Stimulated activated CD4-positive, alpha-beta T cell treated with anti-CD3 and anti-CD28 coated beads, TNF-alpha, amount 100 ng/mL, for 1 hour (primary cell): ENCODE data around the gene RBL1.
"Not testable (repeated sequence)": the region's sequence is repeated elsewhere in the genome, so short reads cannot be mapped to it uniquely, and the experiment has no call there.

Experiments
- DNase-seq, 3 donors: peaks; one replicate each; pipeline ENCODE4 v3.0.0-alpha.2; 2020; ENCODE audit warnings: low read depth in 3 of 3, low spot score in 1 of 3

The RBL1 gene

DNA sequence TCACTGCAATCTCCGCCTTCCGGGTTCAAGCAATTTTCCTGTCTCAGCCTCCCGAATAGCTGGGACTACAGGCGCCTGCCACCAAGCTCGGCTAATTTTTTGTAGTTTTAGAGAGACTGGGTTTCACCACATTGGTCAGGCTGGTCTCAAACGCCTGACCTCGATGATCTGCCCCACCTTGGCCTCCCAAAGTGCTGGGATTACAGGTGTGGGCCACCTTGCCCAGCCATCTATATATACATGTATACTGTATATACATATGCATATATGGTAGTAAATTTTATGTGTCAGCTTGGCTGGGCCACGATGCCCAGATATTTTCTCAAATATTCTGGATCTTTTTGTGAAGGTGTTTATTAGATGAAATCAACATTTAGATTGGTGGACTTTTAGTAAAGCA, 18.8 kb downstream of the RBL1 start:
- no peak for DNase-seq

DNA sequence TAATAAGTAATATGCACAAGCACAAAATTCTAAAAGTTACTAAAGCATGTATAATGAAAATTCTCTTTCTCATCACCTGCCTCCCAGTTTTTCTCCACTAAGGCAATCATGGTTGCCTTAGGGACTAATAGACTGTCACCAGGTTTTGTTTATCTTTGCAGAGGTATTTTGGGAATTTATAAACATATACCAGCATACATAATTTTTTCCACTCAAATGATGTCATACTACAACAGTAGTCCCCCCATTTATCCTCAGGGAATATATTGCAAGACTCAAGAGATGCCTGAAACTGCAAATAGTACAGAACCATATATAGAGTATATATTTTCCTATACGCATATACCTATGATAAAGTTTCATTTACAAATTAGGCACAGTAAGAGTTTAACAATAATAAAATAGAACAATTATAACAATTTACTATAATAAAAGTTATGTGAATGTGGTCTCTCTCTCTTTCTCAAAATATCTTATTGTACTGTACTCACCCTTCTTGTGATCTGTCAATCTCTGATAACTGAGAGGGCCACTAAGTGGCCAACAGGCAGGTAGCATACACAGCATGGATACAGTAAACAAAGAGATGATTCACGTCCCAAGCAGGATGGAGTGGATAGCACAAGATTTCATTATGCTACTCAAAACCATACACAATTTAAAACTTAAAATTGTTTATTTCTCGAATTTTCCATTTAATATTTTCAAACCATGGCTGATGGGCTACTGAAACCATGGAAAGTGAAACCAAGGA, 19.7 kb downstream of the RBL1 start:
- DNase-seq, result no peak

DNA sequence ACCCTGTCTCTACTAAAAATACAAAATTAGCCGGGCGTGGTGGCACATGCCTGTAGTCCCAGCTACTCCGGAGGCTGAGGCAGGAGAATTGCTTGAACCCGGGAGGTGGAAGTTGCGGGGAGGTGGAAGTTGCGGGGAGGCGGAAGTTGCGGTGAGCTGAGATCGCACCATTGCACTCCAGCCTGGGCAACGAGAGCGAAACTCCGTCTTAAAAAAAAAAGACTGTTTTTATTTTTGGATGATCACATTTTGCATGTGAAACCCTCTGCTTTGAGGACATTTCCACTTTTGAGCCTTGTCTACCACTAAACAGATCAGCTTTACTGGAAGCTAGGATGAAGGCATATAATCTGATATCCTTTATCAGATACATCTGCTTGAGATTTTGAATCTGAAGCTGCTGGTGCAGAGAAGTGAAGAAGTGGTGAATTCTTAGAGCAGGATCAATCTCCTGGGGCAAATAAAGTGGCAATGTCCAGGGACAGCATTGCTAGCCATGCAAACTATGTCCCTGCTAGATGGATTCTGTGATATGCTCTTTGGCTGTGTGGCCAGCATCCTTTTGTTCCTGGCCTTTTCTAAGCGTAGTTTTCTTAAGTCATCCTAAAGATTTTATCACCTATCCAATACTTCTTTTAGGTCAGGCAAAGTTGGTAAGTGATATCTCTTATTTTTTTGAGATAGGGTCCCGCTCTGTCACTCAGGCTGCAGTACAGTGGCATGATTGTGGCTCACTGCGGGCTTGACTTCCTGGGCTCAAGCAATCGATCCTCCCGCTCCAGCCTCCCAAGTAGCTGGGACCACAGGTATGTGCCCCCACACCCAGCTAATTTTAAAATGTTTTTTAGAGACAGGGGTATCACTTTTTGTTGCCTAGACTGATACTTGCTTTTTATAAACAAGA, 23.3 kb downstream of the RBL1 start:
- DNase-seq, result no peak

DNA sequence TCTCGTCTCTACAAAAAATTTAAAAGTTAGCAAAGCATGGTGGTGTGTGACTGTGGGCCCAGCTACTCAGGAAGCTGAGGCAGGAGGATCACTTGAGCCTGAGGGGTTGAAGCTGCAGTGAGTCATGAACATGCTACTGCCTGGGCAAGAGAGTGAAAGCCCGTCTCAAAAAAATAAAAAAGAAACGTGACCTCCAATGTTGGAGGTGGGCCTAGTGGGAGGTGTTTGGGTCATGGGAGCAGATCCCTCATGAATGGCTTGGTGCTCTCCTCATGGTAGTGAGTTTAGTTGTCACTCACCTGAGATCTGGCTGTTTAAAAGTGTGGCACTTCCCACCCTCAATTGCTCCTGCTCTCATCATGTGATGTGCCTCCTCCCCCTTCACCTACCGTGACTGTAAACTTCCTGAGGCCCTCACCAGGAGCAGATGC, 24.3 kb downstream of the RBL1 start:
- DNase-seq, result no peak

DNA sequence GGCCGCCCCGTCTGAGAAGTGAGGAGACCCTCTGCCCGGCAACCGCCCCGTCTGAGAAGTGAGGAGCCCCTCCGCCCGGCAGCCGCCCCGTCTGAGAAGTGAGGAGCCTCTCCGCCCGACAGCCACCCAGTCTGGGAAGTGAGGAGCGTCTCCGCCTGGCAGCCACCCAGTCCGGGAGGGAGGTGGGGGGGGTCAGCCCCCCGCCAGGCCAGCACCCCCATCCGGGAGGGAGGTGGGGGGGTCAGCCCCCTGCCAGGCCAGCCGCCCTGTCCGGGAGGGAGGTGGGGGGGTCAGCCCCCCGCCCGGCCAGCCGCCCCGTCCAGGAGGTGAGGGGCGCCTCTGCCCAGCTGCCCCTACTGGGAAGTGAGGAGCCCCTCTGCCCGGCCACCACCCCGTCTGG, 26.2 kb downstream of the RBL1 start:
- not testable (repeated sequence) for DNase-seq

DNA sequence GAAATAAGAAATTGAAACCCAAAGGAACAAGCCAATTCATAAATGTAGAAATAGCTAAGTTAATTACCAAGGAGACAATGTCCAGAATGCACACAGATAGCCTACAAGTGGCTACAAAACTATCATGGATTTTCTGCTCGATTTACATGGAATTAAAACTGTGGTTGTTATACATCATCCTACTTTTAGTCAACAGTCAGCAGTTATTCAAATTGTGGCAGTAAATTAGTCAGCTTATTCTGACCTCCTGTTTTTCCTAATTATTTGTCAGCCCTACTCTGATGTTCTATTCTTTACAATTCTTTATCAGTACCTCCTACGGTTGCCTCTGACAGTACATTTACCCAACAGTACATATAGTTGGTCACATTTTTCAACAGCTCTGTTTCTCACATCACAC, 29.6 kb downstream of the RBL1 start:
- no peak for DNase-seq

DNA sequence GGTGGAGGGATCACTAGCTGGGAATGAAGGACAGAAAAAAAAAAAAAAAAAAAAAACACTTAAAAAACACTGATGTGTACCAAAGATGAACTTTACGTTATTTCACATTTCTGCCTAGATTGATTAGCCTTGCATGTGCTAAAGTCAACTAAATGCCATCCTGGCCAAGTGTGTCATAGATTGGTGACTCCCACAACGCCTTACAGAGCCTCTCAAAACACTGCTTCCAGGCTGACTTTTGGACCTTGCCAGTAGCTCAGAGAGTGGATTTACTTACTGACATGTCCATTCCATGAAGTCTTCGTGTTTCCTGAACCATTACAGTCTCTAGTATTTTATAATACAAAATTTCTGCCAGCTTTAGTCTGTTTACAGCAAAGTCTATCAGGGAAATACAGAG, 40.5 kb downstream of the RBL1 start:
- DNase-seq, result no peak

DNA sequence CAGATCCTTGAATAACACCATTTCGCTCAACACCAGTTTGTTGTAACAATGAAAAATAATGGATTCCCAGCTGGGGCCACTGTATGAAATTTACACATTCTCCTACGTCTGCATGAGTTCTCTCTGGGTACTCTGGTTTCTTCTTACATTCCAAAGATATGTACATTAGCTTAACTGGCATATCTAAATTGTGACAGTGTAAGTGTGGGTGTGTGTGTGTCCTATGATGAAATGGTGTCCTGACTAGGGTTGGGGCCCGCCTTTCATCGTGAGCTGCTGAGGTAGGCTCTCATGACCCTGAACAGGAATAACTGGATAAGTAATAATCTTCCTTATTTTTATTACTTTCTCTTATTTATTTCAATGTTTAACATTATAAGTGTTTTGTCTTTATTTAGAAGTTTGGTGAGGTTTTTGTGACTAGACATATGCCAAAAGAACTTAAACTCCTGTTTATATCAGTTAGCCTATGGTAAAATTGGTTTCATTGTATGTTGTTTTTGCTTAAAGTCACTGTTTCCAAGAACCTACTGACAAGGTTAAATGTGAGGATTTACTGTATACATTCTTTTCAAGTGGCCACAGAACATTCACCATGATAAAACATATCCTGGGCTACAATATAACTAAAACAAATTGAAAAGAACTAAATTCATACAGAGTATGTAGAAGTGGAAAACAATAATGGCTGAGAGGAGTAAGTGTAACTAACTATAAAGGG, 42.4 kb downstream of the RBL1 start:
- DNase-seq, result no peak

DNA sequence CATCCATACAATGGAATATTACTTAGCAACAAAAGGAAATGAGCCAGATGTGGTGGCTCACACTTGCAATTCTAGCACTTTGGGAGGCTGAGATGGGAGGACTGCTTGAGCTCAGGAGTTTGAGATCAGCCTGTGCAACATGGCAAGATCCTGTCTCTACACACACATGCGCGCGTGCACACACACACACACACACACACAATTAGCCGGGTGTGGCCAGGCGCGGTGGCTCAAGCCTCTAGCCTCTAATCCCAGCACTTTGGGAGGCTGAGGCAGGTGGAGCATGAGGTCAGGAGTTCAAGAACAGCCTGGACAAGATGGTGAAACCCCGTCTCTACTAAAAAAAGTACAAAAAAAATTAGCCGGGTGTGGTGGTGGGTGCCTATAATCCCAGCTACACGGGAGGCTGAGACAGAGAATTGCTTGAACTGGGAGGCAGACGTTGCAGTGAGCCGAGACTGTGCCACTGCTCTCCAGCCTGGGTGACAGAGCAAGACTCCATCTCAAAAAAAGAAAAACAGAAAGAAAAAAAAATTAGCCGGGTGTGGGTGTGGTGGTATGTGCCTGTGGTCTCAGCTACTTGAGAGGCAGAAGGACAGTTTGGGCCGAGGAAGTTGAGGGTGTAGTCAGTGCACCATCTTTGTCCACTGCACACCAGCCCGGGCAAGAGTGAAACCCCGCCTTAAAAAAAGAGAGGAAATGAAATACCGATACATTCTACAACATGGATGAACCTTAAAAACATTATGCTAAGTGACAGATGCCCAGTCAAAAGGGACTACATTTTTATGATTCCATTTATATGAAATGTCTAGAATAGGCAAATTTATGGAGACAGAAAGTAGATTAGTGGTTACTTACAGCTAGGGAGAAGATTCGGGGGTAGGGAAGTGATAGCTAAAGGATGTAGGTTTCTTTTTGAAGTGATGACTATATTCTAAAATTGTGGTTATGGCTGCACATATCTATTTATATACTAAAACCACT, 52.5 kb downstream of the RBL1 start:
- peak in 1 of 3 donors; percentile 2 for DNase-seq

DNA sequence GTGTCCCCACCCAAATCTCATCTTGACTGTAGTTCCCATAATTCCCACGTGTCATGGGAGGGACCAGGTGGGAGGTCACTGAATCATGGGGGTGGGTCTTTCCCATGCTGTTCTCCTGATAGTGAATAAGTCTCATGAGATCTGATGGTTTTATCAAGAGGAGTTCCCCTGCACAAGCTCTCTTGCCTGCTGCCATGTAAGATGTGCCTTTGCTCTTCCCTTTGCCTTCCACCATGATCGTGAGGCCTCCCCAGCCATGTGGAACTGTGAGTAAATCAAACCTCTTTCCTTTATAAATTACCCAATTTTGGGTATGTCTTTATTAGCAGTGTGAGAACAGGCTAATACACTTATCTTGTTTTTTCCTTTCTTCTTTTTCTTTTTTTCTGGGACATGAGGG, 56.4 kb downstream of the RBL1 start:
- not testable (repeated sequence) for DNase-seq

DNA sequence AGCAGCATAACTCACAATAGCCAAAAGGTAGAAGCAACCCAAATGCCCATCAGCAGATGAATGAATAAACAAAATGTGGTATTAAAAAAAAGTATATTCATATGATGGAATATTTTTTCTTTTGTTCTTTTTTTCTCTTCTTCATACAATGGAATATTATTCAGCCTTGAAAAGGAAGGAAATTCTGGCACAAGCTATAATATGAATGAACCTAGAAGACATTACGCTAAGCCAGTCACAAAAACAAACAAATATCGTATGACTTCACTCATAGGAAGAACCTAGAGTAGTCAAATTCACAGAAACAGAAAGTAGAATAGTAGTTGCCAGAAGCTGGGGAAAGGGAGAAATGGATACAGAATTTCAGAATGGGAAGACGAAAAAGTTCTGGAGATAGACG, 63.7 kb downstream of the RBL1 start:
- DNase-seq, result no peak

DNA sequence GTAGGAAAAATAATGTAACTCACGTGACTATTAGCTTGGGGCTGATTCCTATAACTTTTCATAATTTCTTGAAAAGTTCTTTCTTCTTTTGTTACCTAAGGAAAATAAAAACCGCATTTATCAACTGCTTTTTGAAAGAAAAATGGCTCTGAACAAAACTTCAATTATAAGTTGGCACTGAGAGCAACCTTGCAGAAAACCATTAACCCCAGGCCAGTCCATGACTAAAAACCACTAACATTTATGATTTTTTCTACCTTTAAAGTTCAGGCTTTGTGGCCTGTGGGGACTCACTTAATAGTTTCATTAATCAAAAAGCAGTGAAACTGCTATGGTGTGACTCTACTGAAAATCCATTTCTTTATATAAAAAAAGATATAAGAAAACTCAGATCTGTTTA, 75.2 kb downstream of the RBL1 start:
- DNase-seq, result no peak

DNA sequence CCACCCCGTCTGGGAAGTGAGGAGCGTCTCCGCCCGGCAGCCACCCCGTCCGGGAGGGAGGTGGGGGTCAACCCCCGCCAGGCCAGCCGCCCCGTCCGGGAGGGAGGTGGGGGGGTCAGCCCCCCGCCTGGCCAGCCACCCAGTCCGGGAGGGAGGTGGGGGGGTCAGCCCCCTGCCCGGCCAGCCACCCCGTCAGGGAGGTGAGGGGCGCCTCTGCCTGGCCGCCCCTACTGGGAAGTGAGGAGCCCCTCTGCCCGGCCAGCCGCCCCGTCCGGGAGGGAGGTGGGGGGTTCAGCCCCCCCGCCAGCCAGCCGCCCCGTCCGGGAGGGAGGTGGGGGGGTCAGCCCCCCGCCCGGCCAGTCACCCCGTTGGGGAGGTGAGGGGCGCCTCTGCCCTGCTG, 83.2 kb downstream of the RBL1 start:
- DNase-seq, result not testable (repeated sequence)

DNA sequence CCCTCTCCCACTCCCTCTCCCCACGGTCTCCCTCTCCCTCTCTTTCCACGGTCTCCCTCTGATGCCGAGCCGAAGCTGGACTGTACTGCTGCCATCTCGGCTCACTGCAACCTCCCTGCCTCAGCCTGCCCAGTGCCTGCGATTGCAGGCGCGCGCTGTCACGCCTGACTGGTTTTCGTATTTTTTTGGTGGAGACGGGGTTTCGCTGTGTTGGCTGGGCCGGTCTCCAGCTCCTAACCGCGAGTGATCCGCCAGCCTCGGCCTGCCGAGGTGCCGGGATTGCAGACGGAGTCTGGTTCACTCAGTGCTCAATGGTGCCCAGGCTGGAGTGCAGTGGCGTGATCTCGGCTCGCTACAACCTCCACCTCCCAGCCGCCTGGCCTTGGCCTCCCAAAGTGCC, 83.9 kb downstream of the RBL1 start:
- DNase-seq, result not testable (repeated sequence)

DNA sequence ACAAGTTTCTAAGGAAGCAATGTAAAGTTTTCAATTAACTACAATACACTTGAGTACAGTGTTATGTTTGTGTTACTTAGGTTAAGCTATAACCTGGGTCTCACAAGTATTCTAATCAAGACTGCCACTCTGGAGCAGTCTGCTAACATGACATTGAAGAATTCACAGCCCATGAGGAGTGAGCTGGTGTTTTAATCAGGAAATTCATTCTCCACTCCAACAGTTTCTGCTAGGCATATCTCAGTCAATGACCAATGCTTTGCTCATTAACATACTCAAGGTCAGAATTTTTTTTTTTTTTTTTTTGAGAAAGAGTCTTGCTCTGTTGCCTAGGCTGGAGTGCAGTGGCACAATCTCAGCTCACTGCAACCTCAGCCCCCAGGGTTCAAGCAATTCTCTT, 84.7 kb downstream of the RBL1 start:
- no peak for DNase-seq

DNA sequence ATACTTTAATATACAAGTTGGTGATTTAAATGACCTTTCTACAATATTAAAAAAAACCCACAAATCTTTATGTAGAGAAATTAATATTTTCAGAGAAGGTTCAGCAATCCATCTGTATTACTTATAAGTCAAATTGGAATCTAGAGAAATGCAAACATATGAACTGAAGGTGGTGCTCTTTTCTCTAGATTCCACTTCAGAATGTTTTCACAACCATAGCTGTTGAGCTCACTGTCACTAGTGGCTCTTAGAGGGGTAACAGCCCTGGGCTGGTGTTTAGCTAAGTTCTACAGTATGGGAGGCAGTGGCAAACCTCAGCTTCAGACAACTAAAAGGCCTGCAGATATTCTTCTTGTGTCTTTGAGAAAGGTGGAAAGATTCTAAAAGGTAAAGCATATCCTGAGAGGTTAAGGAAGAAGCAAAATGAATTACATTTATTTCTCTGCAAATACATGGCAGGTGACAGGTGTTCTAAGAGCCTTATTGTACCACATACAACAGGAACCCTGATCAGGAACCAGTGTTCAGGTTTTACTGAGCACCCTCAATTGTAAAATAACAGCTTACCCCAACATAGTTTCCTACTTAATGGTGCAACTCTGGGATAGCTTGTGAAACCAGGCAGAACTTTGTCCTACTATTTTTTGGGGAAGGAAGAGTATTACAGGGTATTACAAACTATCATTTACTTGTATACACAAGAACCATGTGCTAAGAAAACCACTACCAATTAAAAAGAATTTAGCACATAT, 87.7 kb downstream of the RBL1 start:
- no peak for DNase-seq

DNA sequence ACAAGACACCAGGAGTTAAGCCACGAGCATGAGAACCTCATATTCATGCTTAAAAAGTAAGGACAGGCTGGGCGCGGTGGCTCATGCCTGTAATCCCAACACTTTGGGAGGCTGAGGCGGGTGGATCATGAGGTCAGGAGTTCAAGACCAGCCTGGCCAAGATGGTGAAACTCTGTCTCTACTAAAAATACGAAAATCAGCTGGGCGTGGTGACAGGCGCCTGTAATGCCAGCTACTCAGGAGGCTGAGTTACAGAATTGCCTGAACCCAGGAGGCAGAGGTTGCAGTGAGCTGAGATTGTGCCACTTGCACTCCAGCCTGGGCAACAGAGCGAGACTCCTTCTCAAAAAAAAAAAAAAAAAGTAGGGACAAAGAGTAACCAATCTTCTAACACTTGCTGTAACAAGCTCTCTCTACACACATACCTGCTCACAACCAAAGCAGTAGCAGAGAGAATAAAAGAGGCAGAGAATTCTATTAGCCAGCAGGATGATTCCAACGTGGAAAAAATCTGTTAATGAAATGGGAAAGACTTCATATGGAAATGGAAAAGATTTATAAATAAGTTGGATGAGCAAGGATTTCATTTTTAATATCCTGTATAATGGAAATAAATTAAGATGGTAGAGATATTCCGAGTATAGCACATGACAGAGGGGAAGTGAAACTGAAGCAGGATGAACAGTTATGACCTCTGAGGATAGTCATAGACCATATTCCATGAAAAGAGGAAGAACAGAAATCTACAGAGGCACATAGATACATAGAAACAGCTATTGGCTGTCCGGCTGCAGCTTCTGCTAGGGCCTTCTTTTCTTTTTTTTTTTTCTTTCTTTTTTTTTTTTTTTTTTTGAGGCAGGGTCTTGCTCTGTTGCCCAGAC, 90.5 kb downstream of the RBL1 start:
- not testable (repeated sequence) for DNase-seq

DNA sequence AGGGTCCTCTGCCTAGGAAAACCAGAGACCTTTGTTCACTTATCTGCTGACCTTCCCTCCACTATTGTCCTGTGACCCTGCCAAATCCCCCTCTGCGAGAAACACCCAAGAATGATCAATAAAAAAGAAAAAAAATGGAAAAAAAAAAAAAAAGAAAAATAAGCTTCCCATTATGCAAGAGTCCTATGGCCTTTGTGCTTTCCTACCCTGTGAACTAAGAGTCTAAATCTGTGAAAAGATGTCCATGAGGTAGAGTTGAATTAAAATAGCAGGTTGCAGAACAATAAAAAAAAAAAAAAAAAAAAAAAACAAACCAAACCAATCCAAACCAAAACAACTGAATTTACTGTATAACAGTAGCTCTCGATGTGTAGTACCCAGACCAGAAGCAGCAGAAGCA, 94.2 kb downstream of the RBL1 start:
- DNase-seq, result not testable (repeated sequence)

DNA sequence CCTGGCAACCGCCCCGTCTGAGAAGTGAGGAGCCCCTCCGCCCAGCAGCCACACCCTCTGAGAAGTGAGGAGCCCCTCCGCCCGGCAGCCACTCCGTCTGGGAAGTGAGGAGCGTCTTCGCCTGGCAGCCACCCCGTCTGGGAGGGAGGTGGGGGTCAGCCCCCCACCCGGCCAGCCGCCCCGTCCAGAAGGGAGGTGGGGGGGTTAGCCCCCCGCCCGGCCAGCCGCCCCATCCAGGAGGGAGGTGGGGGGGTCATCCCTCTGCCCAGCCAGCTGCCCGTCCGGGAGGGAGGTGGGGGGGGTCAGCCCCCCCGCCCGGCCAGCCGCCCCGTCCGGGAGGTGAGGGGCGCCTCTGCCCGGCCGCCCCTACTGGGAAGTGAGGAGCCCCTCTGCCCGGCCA, 95.6 kb downstream of the RBL1 start:
- DNase-seq, result not testable (repeated sequence)
